Bronchial epithelial cell (primary cell): ENCODE results near the gene PFKM. TPM values are rescaled to one million over a fixed set of nuclear protein-coding genes. Genes with fewer than 3 reads are reported as not detected.

ENCODE experiments used
- DNase-seq: peaks from one replicate; pipeline ENCODE4 v3.0.0-alpha.2; 2010; ENCODE audit warnings: low read depth
- FAIRE-seq: peaks from 2 replicates; lab custom pipeline; 2011; peaks lifted over from hg19 to GRCh38; lab: Jason Lieb, UNC
- H3K27me3 ChIP-seq: 2 replicates; pipeline ENCODE4 v1.5.1; 2011; ENCODE audit warnings: low read length; ENCODE audit not compliant: control insufficient read depth, insufficient read depth
- H3K36me3 ChIP-seq: 2 replicates; pipeline ENCODE4 v1.5.1; 2011; ENCODE audit warnings: low read length; ENCODE audit not compliant: control insufficient read depth, insufficient read depth
- H3K4me3 ChIP-seq: 2 replicates; pipeline ENCODE4 v1.5.1; 2011; ENCODE audit warnings: mild to moderate bottlenecking, low read depth, low read length, control low read depth
- total RNA-seq: library from RNA; depleted of rRNA; stranded (reverse); fragments of >200 nt; gene quantifications from 2 replicates; pipeline ENCODE4 v1.2.1, GENCODE V29; 2014
- TF ChIP-seq, protein P1 (sequence below): IDR thresholded peaks from 2 replicates; pipeline ENCODE4 v1.5.1; 2011; ENCODE audit warnings: mild to moderate bottlenecking, moderate library complexity, low read length, control low read depth, inconsistent platforms; ENCODE audit not compliant: insufficient read depth, severe bottlenecking

PFKM gene
- total RNA-seq, 1 donor from 2014 or later = 45.8 TPM

DNA sequence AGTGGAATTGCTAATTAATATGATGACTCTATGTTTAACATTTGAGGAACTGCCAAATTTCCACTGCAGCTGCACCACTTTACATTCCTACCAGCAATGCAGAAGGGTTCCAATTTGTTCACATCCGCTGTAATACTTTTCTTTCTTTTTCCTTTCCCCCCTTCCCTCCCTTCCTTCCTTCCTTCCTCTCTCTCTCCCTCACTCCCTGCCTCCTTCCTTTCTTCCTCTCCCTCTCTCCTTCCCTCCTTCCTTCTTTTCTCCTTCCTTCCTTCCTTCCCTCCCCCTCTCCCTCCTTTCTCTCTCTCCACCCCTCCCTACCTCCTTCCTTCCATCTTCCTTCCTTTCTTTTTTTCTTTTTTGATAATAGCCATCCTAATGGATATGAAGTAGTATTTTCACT lies 3.2 kb upstream of the PFKM start:
- FAIRE-seq (no peak), DNase-seq (no peak)
- no peaks in the 10 kb centered on the region for H3K27me3 ChIP-seq
- H3K36me3 ChIP-seq = no peaks in the 10 kb centered on the region
- TF ChIP-seq, protein P1, sequence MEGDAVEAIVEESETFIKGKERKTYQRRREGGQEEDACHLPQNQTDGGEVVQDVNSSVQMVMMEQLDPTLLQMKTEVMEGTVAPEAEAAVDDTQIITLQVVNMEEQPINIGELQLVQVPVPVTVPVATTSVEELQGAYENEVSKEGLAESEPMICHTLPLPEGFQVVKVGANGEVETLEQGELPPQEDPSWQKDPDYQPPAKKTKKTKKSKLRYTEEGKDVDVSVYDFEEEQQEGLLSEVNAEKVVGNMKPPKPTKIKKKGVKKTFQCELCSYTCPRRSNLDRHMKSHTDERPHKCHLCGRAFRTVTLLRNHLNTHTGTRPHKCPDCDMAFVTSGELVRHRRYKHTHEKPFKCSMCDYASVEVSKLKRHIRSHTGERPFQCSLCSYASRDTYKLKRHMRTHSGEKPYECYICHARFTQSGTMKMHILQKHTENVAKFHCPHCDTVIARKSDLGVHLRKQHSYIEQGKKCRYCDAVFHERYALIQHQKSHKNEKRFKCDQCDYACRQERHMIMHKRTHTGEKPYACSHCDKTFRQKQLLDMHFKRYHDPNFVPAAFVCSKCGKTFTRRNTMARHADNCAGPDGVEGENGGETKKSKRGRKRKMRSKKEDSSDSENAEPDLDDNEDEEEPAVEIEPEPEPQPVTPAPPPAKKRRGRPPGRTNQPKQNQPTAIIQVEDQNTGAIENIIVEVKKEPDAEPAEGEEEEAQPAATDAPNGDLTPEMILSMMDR = no peak
- no peak overlapping the region for H3K4me3 ChIP-seq

DNA sequence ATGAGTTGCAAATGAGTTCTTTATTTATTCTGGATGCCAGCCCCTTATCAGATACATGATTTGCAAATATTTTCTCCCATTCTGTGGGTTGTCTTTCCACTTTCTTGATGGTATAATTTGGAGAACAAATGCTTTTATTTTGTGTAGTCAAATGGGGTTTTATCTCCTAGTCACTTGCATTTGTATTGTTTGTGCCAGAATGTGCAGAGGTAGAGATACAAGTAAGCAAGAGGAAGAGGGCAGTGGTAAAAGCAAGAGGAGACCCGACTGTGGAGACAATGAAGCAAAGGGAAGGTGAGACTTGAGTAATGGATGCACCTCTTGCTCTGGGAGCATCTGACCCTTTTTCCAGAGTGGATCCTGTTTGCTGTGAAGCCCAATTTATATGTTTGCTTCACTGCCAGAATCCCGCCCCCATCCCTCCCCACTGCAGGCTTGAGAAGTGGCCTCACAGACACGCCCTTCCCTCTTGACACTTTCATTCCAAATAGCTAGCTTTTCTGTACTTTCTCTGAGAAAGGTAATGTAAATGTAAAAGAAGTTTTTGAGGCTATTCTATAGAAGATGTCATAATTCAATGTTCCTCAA lies 786 bp upstream of the PFKM start:
- H3K27me3 ChIP-seq = no peaks in the 10 kb centered on the region
- FAIRE-seq = no peak
- H3K4me3 ChIP-seq = no peak overlapping the region
- TF ChIP-seq, protein P1 = no peak
- no peaks in the 10 kb centered on the region for H3K36me3 ChIP-seq
- no peak for DNase-seq

DNA sequence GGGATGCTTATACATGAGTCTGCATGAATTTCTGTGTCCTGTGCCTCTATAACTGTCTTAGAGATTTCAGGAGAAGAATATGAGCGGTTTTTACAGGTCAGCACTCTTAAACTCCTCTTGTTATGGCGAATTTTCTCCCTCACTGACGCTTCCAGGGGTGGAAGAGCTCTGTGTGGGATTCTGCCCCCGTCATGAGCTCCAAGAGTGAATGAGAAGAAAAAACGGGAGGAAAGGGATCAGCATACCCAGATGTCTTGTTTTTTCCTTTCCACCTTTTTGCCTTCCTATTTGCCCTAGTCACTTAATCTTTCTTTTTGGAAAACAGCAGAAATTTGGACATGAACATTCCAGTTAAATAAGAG lies 651 bp downstream of the PFKM start:
- Histone ChIP-seq H3K27me3 (no peaks in the 10 kb centered on the region), H3K36me3 (no peaks in the 10 kb centered on the region), H3K4me3 (peak overlapping the region; percentile 92)
- DNase-seq (no peak), FAIRE-seq (no peak)
- TF ChIP-seq, protein P1 = no peak

DNA sequence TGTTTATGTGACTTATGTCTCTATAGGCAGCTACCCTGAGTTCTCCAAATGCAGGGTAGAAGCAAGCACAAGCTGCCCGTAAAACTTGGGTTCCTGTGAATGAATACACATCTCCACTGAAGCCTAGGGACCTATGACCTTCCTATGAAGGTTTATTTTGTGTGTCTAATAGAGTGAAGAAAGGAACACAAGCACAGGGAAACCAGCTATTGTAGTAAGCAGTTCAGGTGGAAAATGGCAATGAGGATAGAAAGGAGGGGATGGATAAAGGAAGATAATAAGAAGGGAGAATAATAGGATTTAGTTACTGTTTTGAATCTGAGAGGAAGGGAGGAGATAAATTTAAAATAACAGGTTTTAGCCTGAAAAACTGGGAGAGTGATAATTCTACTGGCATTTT lies 2.4 kb downstream of the PFKM start:
- DNase-seq (no peak), FAIRE-seq (no peak)
- Histone ChIP-seq H3K36me3 (peaks cover 3% of the 10 kb centered on the region), H3K27me3 (no peaks in the 10 kb centered on the region), H3K4me3 (no peak overlapping the region)
- TF ChIP-seq, protein P1 = no peak

DNA sequence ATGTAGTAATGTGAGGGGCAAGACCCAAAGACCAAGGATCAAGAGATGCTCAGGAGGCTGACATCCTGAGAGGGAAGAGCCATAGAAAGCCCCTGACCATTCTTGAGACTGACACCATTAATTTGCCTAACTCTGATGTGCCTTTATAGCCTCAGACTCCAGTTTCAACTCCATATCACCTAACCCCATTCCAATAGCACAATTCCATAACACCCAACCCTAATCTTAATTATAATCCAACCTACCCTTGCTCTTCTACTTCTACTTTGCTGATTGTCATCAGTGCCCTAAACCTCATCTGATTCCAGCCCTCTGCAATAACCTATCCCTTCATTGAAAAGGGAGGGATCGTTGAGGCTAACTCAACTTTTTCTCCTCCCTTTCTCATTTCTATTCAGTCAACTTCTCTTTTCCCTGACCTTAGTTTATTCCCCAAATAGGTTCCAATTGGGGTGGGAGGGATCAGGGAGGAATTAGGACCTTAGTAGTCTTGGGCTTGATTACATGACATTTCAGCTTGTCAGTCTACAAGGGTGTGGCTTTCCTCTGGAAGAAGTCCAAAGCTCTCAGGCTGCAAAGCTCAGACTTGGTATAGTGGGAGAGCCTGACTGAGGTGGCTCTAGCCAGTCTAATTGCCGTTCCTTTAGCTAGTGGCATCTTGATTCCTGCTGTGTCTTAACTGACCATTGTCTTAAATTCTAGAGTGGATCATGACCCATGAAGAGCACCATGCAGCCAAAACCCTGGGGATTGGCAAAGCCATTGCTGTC lies 3.1 kb downstream of the PFKM start:
- no peak for DNase-seq
- TF ChIP-seq, protein P1 = no peak
- H3K27me3 ChIP-seq = no peaks in the 10 kb centered on the region
- H3K36me3 ChIP-seq = peaks cover 4% of the 10 kb centered on the region
- H3K4me3 ChIP-seq = no peak overlapping the region
- FAIRE-seq = no peak
